Measurements from ENCODE around the gene KRTAP5-6. TPM values are rescaled to one million over a fixed set of nuclear protein-coding genes. Genes with fewer than 3 reads are reported as not detected.

The KRTAP5-6 gene
- polyA plus RNA-seq, 1 donor (not counting 4 experiments of a cell fraction or from before 2014, with no cell fraction given) = not detected

DNA sequence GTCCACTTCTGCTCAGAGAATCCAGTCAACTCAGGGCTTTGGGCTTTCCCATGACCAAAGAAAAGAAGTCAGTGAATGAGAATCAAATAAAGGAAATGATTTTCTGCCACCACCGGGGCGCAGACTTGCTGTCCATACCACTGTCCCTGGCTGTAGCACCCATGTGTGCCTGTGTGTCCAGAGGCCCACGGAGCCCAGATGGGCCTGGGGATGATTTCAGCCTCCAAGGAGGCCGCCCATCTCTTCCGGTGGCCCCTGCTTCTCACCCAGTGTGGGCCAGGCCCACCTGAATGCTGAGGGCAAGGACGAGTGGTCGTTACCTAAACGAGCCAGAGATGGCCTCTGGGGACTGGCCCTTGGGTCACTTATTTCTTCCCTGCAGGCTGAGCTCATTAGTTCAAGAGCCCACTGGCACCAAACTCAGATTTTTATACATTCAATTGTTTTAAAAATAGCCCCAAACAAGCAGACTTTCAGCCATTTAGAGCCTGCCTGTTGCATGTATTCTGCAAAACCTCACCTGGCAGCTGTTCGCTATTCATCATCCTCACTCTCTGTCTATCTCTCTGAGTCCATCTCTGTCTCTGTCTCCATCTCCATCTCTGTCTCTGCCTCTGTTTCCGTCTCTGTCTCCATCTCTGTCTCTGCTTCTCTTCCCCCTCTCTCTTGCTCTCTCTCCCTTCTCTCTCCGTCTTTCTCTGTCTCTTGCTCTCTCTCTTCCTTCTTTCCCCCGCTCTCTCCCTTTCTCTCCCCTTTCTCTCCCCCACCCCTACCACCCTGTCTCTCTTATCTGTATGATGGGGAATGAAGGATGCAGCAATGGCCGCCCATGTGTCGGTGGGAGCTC lies 43.2 kb upstream of the KRTAP5-6 start:
- Histone ChIP-seq H4K20me1 (ENCODE audit: control insufficient read depth, extremely low read depth, insufficient read depth, low read length) (no peaks in the 10 kb centered on the region), H3K9me3 (ENCODE audit: control insufficient read depth, low read depth, low read length) (no peaks in the 10 kb centered on the region), H2AFZ (ENCODE audit: control insufficient read depth, low read length) (no peak overlapping the region), H3K79me2 (ENCODE audit: control insufficient read depth, insufficient read depth, low read length) (no peaks in the 10 kb centered on the region), H3K4me3 (ENCODE audit: control insufficient read depth in 2 of 3, extremely low read depth in 1 of 3, insufficient read depth in 2 of 3, low read depth in 1 of 3, low read length in 3 of 3) (no peak overlapping the region), H3K27ac (ENCODE audit: control insufficient read depth, insufficient read depth, low read length) (no peak overlapping the region), H3K4me2 (ENCODE audit: control insufficient read depth, extremely low read depth, insufficient read depth, low read depth, low read length) (no peak overlapping the region), H3K4me1 (ENCODE audit: control insufficient read depth, extremely low read depth, insufficient read depth, low read length) (peaks cover 18% of the 10 kb centered on the region), H3K9ac (ENCODE audit: control insufficient read depth, extremely low read depth, insufficient read depth, low read length) (no peak overlapping the region), H3K27me3 (ENCODE audit: control insufficient read depth, extremely low read depth, insufficient read depth, low read length) (no peaks in the 10 kb centered on the region), H3K9me1 (ENCODE audit: control insufficient read depth, extremely low read depth, insufficient read depth, low read length) (no peaks in the 10 kb centered on the region), H3K36me3 (ENCODE audit: control insufficient read depth in 2 of 2, extremely low read depth in 1 of 2, insufficient read depth in 2 of 2, low read length in 2 of 2) (no peaks in the 10 kb centered on the region)
- no peak for DNase-seq (ENCODE audit: low read depth, low spot score)
- FAIRE-seq = no peak
- dilution Hi-C loops (cut with MboI; ENCODE audit: extremely low pct_ligation_motif_present, low sequenced_read_pairs) = no loop called here
- TF ChIP-seq, protein P1, sequence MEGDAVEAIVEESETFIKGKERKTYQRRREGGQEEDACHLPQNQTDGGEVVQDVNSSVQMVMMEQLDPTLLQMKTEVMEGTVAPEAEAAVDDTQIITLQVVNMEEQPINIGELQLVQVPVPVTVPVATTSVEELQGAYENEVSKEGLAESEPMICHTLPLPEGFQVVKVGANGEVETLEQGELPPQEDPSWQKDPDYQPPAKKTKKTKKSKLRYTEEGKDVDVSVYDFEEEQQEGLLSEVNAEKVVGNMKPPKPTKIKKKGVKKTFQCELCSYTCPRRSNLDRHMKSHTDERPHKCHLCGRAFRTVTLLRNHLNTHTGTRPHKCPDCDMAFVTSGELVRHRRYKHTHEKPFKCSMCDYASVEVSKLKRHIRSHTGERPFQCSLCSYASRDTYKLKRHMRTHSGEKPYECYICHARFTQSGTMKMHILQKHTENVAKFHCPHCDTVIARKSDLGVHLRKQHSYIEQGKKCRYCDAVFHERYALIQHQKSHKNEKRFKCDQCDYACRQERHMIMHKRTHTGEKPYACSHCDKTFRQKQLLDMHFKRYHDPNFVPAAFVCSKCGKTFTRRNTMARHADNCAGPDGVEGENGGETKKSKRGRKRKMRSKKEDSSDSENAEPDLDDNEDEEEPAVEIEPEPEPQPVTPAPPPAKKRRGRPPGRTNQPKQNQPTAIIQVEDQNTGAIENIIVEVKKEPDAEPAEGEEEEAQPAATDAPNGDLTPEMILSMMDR (optimal IDR thresholded peaks at IDR 0.05 in 1 of 3, IDR thresholded peaks at IDR 0.05 in 1 of 3, conservative IDR thresholded peaks at IDR 0.05 in 1 of 3; ENCODE audit: extremely low read depth in 1 of 3, insufficient read depth in 2 of 3, low read length in 3 of 3) = peak in 1 of 3 experiments; percentile 5
- TF ChIP-seq EZH2 (IDR thresholded peaks at IDR 0.05; ENCODE audit: low read length) = no peak

DNA sequence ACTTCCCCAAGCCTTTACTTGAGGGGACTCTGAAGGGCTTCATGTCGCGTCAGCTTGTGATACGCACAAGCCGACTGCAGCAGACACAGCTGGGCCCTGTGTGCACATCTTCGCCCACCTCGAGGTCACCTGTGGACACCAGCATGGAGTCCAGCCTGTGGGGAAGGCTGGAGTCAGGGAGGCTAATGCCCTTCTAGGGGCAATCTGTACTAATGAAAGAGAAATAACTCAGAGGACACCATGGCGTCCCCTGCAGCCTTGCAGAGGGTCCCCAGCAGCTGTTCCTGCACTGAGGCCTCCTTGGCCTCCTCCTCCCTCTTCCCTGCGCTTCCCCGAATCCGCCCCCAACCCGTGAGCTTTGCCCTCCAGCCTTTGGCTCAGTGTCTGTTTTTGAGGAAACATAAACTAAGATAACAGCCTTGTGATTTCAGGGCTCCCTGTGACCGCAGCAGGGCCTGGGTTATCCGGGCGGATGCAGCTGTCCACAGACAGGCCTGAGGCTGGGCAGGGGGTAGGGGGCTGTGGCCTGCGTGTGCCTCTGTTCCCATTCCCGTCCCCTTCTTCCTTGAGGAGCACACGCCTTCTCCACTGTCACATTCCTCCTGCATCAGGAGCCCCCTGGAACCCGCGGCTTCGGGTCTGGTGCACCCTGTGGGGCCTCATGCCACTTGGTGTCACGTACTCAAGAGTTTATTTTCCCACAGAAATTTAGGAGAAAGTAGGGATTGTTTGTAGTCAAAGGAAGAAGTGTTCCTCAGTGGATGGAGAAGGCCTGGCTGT lies 42.4 kb upstream of the KRTAP5-6 start:
- dilution Hi-C loops (cut with MboI; ENCODE audit: extremely low pct_ligation_motif_present, low sequenced_read_pairs) = no loop called here
- FAIRE-seq (no peak), DNase-seq (ENCODE audit: low read depth, low spot score) (no peak)
- H3K9me3 ChIP-seq (ENCODE audit: control insufficient read depth, low read depth, low read length) = no peaks in the 10 kb centered on the region
- peaks cover 2% of the 10 kb centered on the region for H3K27me3 ChIP-seq (ENCODE audit: control insufficient read depth, extremely low read depth, insufficient read depth, low read length)
- H3K36me3 ChIP-seq (ENCODE audit: control insufficient read depth in 2 of 2, extremely low read depth in 1 of 2, insufficient read depth in 2 of 2, low read length in 2 of 2) = no peaks in the 10 kb centered on the region
- H3K4me2 ChIP-seq (ENCODE audit: control insufficient read depth, extremely low read depth, insufficient read depth, low read depth, low read length) = no peak overlapping the region
- no peak overlapping the region for H3K9ac ChIP-seq (ENCODE audit: control insufficient read depth, extremely low read depth, insufficient read depth, low read length)
- H4K20me1 ChIP-seq (ENCODE audit: control insufficient read depth, extremely low read depth, insufficient read depth, low read length) = no peaks in the 10 kb centered on the region
- H3K4me1 ChIP-seq (ENCODE audit: control insufficient read depth, extremely low read depth, insufficient read depth, low read length) = peaks cover 18% of the 10 kb centered on the region
- H3K9me1 ChIP-seq (ENCODE audit: control insufficient read depth, extremely low read depth, insufficient read depth, low read length) = no peaks in the 10 kb centered on the region
- TF ChIP-seq, protein P1 (optimal IDR thresholded peaks at IDR 0.05 in 1 of 3, IDR thresholded peaks at IDR 0.05 in 1 of 3, conservative IDR thresholded peaks at IDR 0.05 in 1 of 3; ENCODE audit: extremely low read depth in 1 of 3, insufficient read depth in 2 of 3, low read length in 3 of 3) = no peak
- no peak for TF ChIP-seq EZH2 (IDR thresholded peaks at IDR 0.05; ENCODE audit: low read length)
- no peak overlapping the region for H3K27ac ChIP-seq (ENCODE audit: control insufficient read depth, insufficient read depth, low read length)
- H2AFZ ChIP-seq (ENCODE audit: control insufficient read depth, low read length) = no peak overlapping the region
- H3K79me2 ChIP-seq (ENCODE audit: control insufficient read depth, insufficient read depth, low read length) = no peaks in the 10 kb centered on the region
- no peak overlapping the region for H3K4me3 ChIP-seq (ENCODE audit: control insufficient read depth in 2 of 3, extremely low read depth in 1 of 3, insufficient read depth in 2 of 3, low read depth in 1 of 3, low read length in 3 of 3)
